HG03565 (cell line): Measurements from ENCODE around the gene ASIP.

ENCODE experiments used
- ATAC-seq: cut with Tn5 transposase; IDR thresholded peaks from one replicate; pipeline ENCODE4 v1.9.1; 2021; ENCODE audit warnings: mild to moderate bottlenecking, moderate library complexity; ENCODE audit not compliant: unreplicated experiment

The ASIP gene

GRCh38 chr20:34309691-34310090, 68.5 kb downstream of the ASIP start:
- ATAC-seq = no peak

- no peak for ATAC-seq
Measured at GRCh38 chr20:34310481-34311117, 69.4 kb downstream of the ASIP start.

- ATAC-seq = no peak
Measured at GRCh38 chr20:34311118-34312023, 70.1 kb downstream of the ASIP start.

- ATAC-seq = no peak
Measured at GRCh38 chr20:34312024-34312460, 70.8 kb downstream of the ASIP start.

GRCh38 chr20:34312544-34313217, 71.5 kb downstream of the ASIP start:
- ATAC-seq = peak; percentile 83

GRCh38 chr20:34315236-34315635, 74.0 kb downstream of the ASIP start:
- no peak for ATAC-seq

- ATAC-seq = no peak
Measured at GRCh38 chr20:34316196-34316814, 75.1 kb downstream of the ASIP start.
